Thymus (tissue), 11 donors: ENCODE data around the gene CTSZ. TPM values are rescaled to one million over a fixed set of nuclear protein-coding genes. Genes with fewer than 3 reads are reported as not detected.
"Not testable (repeated sequence)": the region's sequence is repeated elsewhere in the genome, so short reads cannot be mapped to it uniquely, and the experiment has no call there.

Experiments used
- DNase-seq, 9 donors: peaks; one replicate each; pipeline ENCODE4 v3.0.0-alpha.2; 2013; ENCODE audit warnings: low spot score in 9 of 9, low read depth in 6 of 9, missing footprints in 1 of 9
- H3K27ac ChIP-seq, 2 donors: one replicate each; pipeline ENCODE4 v1.5.1; 2013; ENCODE audit warnings: control low read depth in 1 of 2, low read depth in 1 of 2, low read length in 1 of 2, mild to moderate bottlenecking in 1 of 2, moderate library complexity in 1 of 2
- H3K27me3 ChIP-seq, 2 donors: one replicate each; pipeline ENCODE4 v1.5.1; 2013; ENCODE audit warnings: low read length in 1 of 2; ENCODE audit not compliant: control insufficient read depth in 2 of 2, insufficient read depth in 1 of 2
- H3K36me3 ChIP-seq, 2 donors: one replicate each; pipeline ENCODE4 v1.5.1; 2013; ENCODE audit warnings: low read length in 1 of 2, mild to moderate bottlenecking in 1 of 2, moderate library complexity in 1 of 2; ENCODE audit not compliant: control insufficient read depth in 2 of 2, insufficient read depth in 2 of 2
- H3K4me1 ChIP-seq, 2 donors: one replicate each; pipeline ENCODE4 v1.5.1; 2013; ENCODE audit warnings: low read length in 2 of 2; ENCODE audit not compliant: control insufficient read depth in 2 of 2, insufficient read depth in 2 of 2
- H3K4me3 ChIP-seq, 2 donors: one replicate each; pipeline ENCODE4 v1.5.1; 2013; ENCODE audit warnings: low read length in 2 of 2, control low read depth in 1 of 2, mild to moderate bottlenecking in 1 of 2
- H3K9me3 ChIP-seq, 2 donors: one replicate each; pipeline ENCODE4 v1.5.1; 2013; ENCODE audit warnings: low read length in 1 of 2, mild to moderate bottlenecking in 1 of 2; ENCODE audit not compliant: control insufficient read depth in 2 of 2, insufficient read depth in 1 of 2
- WGBS: extraction: QIAGEN DNeasy Blood & Tissue Kit; methylation state at CpG from one replicate; pipeline ENCODE4 v1.1.7; 2013; 5-methylcytosine and 5-hydroxymethylcytosine counted together
- polyA plus RNA-seq: library from polyadenylated mRNA; stranded (reverse); fragments of 200-250 nt; gene quantifications from one replicate; pipeline ENCODE4 v1.2.3, GENCODE V29; 2013
- total RNA-seq: library from RNA; stranded (reverse); fragments of 120-200 nt; gene quantifications from one replicate; pipeline ENCODE4 v1.2.4, GENCODE V29; 2013
- donor health status: healthy.

The CTSZ gene
- total and polyA plus RNA-seq, 2 donors: 64.2 to 134 TPM

- H3K36me3 ChIP-seq: no peaks in the 10 kb centered on the region
- no peaks in the 10 kb centered on the region for H3K4me1 ChIP-seq
- 95% methylated on average over 5 of the region's 5 CpGs for WGBS
- no peaks in the 10 kb centered on the region for H3K27me3 ChIP-seq
- H3K9me3 ChIP-seq: no peaks in the 10 kb centered on the region
- no peak overlapping the region for H3K4me3 ChIP-seq
- no peak overlapping the region for H3K27ac ChIP-seq
- DNase-seq: no peak
Measured at GRCh38 chr20:58950603-58951002, 56.5 kb downstream of the CTSZ start.

GRCh38 chr20:58947797-58948388, 59.2 kb downstream of the CTSZ start:
- not testable (repeated sequence) for H3K27me3 ChIP-seq, H3K9me3 ChIP-seq, DNase-seq, H3K4me3 ChIP-seq, H3K27ac ChIP-seq, H3K36me3 ChIP-seq, H3K4me1 ChIP-seq
- 95% methylated on average over 7 of the region's 7 CpGs for WGBS

GRCh38 chr20:58945965-58946631, 61.0 kb downstream of the CTSZ start:
- no peak for DNase-seq
- Histone ChIP-seq H3K27ac (no peak overlapping the region), H3K4me3 (no peak overlapping the region), H3K4me1 (no peaks in the 10 kb centered on the region), H3K27me3 (no peaks in the 10 kb centered on the region), H3K36me3 (no peaks in the 10 kb centered on the region), H3K9me3 (no peaks in the 10 kb centered on the region)
- 87% methylated on average over 10 of the region's 10 CpGs for WGBS

Other genes starting within 250 kb of the CTSZ start
- 0.76 TPM for gene GNAS-AS1, start 156.4 kb downstream of the CTSZ start, total RNA-seq
- 0.32 TPM for gene GNAS-AS1, start 156.4 kb downstream of the CTSZ start, polyA plus RNA-seq
- 434 TPM for gene GNAS, start 154.5 kb downstream of the CTSZ start, total RNA-seq
- 700 TPM for gene GNAS, start 154.5 kb downstream of the CTSZ start, polyA plus RNA-seq
- 42.2 TPM for gene NELFCD, start 26.0 kb downstream of the CTSZ start, total RNA-seq
- 60.6 TPM for gene NELFCD, start 26.0 kb downstream of the CTSZ start, polyA plus RNA-seq
- gene TUBB1, start 12.2 kb upstream of the CTSZ start, total RNA-seq: 0.47 TPM
- 0.14 TPM for gene TUBB1, start 12.2 kb upstream of the CTSZ start, polyA plus RNA-seq
- 124 TPM for gene ATP5F1E, start 25.1 kb upstream of the CTSZ start, total RNA-seq
- gene ATP5F1E, start 25.1 kb upstream of the CTSZ start, polyA plus RNA-seq: 82.1 TPM
- gene PRELID3B, start 35.5 kb upstream of the CTSZ start, total RNA-seq: 61.9 TPM
- gene PRELID3B, start 35.5 kb upstream of the CTSZ start, polyA plus RNA-seq: 33.4 TPM
- 2.1 TPM for gene ZNF831, start 156.6 kb upstream of the CTSZ start, total RNA-seq
- 2.9 TPM for gene ZNF831, start 156.6 kb upstream of the CTSZ start, polyA plus RNA-seq